ENCODE measurements around the gene TNFRSF4.

TNFRSF4 gene

GRCh38 chr1:1167841-1168450 lies 46.0 kb downstream of the TNFRSF4 start:
- no peak for DNase-seq

GRCh38 chr1:1167398-1167821 lies 46.5 kb downstream of the TNFRSF4 start:
- DNase-seq, result no peak

DNA sequence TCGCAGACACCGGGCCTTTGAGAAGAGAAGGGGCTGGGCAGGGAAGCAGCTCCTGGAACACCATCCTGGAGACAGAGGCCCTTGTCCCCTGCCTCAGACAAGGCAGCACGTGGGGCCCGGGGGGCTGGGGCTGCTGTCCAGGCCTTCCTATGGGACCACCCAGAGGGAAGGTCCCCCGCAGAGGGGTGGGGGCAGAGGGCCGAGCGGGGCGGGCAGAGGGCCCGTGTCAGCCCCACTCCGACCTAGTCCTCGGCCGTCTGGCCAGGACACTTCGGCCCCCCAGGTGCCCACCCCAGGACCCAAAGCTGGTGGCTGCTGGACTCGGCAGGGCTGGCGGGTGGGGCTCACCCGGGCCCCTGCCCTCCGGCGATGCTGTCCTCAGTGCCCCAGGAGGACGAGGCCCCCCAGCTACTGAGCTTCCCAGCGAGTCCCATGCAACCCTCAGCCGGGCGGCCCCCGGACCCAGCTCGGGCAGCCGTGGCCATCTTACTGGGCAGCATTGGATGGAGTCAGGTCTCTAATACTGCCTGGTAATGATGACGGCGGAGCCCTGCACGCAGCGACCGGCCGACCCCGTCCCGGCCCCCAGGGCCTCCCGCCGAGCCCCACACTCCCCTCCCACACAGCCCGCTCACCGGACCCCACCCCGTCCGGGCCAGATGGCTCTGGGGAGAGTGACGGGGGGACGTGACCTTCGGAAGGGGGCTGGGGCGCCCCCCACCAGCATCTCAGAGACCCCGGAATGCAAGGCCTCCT lies 47.1 kb downstream of the TNFRSF4 start:
- no peak for DNase-seq

DNA sequence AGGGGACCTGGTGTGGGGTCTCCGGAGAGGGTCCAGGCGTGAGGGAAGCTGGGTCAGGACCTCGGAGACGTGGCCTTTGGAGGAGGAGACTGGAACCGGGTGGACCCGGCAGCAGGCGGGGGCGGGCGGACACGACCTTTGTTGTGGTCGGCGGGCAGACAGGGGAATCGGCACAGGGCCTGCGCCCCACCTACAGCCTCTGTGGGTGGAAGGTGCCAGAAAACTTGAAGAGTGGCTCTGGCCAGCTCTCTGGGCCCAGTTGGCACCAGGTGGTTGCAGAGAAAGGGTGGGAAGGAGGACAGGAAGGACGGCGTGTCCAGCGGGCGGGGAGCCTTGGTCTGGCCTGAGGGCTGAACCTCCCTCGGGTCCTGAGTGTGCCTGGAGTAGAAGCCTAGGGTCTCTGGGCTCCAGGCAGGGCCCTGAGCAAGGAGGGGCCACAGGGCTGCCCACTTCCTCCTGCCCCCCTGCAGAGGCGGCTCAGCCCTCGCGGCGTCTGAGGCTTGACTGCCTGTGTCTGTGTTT lies 48.0 kb downstream of the TNFRSF4 start:
- DNase-seq, result no peak

DNA sequence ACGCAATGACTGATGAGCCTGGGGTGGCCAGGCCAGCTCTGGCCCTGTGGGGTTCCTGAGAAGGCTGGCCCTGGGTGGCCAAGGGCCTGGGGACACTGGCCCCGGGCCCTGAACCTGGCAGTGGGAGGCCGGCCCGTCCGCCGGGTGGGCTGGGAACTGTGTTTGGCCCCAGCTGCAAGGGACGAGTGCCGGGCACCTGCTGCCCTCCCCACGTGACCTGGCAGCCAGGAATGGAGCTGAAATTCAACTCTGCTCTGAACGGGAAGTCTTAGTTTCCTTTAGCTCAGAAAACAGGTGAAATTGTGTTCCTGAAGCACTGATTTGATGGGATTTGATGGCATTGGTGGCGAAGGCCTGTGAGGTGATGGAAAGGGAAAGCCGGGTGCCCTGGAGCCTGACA lies 48.5 kb downstream of the TNFRSF4 start:
- DNase-seq, result no peak

GRCh38 chr1:1164701-1165451 lies 49.1 kb downstream of the TNFRSF4 start:
- DNase-seq, result no peak

DNA sequence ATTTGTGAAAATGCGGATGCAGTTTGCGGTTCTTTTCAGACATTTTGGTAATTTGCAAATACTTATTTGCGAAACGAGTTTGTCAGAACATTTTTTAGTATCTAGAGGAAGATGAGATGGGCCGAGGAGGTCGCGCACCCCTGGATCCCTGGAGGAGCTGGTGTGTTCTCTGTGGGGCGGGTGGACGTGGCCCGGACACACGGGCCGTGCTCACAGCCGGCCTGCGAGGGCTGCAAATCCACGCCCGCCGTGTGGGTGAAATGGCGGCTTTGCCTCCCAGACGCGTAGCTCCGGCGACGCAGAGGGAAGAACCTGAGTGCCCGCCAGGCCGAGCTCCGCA lies 49.6 kb downstream of the TNFRSF4 start:
- DNase-seq, result no peak

DNA sequence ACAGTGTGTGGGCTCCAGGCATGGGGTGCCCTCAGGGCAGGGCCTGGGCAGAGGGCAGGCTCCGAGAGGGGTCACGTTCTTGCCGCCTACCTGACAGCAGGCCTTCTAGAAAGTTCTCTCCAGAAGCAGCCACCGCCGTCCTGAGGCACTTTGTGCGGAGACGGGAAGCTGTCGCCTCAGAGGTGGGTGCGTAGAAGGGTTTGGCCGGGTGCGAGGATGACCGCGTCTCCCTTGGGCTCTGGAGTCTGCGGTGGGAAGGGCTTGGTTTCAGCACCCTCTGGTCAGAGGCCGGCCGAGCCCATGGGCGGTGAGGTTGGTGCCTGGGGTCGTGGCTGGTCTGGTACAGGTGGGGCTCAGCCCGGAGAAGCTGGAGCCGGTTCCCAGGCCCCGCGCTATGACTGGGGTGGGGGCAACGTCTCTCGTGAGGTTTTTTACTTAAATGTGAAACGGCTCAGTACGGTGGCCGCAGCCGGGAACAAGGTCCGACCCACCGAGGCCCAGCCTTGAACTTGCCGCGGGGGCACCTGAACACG lies 50.3 kb downstream of the TNFRSF4 start:
- no peak for DNase-seq

DNA sequence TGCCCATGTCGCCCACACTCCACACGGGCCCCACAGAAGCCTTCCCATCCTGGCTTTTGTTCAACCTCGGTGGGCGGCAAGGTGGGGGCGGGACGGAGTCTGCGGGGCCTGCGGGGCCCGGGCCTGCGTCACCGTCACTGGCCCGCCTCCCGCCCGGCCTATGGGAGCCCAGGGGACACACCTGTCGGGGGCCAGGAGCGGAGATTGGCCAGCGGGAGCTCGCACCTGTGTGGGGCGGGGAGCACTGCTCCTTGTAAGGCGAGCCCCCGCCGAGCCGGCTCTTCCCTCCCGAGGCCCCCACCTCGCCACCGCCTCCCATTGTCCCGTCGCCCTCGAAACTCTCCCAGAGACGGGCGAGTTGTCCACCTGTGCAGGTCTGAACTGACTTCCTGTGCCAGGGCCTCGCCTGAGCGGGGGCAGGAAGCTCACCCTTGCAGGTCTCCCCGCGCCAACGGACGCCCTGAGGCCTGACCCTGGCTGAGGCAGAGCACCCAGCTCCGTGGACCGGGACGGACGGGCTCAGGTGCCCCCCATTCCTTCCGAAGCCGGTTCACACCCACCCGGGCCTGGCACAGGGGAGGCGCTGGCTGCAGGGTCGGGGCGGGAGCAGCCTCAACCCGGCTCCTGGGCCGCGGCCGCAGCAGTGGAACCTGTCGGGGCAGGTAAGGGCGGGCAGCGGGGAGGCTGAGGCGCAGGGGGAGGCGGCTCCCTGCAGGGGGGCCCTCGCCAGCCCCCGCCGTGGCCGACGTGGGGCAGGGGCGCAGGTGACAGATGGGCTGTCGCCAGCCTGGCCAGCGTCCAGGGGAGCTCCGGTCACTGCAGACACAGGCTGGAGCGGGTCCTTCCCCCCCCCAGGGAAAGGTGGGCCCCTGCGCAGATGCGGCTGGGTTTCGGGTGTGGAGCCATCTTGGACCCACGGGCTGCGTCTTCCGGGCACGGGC lies 51.1 kb downstream of the TNFRSF4 start:
- DNase-seq, result no peak

GRCh38 chr1:1161683-1162079 lies 52.3 kb downstream of the TNFRSF4 start:
- DNase-seq, result no peak
